ENCODE data around the gene PRR7. TPM values are rescaled to one million over a fixed set of nuclear protein-coding genes. Genes with fewer than 3 reads are reported as not detected.
"Not testable (repeated sequence)": the region's sequence is repeated elsewhere in the genome, so short reads cannot be mapped to it uniquely, and the experiment has no call there.

PRR7 gene
- total RNA-seq, 1 donor from 2014 or later: 30.9 TPM

GRCh38 chr5:177412603-177413233 lies 33.9 kb upstream of the PRR7 start:
- no peak for TF ChIP-seq CTCF (conservative IDR thresholded peaks at IDR 0.05; ENCODE audit: low read depth, low read length)
- H3K4me3 ChIP-seq (ENCODE audit: low read depth, low read length): no peak overlapping the region
- DNase-seq (ENCODE audit: low read depth): no peak

- H3K4me3 ChIP-seq (ENCODE audit: low read depth, low read length): no peak overlapping the region
- DNase-seq (ENCODE audit: low read depth): no peak
- TF ChIP-seq CTCF (conservative IDR thresholded peaks at IDR 0.05; ENCODE audit: low read depth, low read length): no peak
These were observed 32.1 kb upstream of the PRR7 start for GRCh38 chr5:177414481-177414880.

GRCh38 chr5:177417081-177417480 lies 29.5 kb upstream of the PRR7 start:
- not testable (repeated sequence) for DNase-seq (ENCODE audit: low read depth); H3K4me3 ChIP-seq (ENCODE audit: low read depth, low read length)

GRCh38 chr5:177419046-177419445 lies 27.6 kb upstream of the PRR7 start:
- H3K4me3 ChIP-seq (ENCODE audit: low read depth, low read length): no peak overlapping the region
- no peak for TF ChIP-seq CTCF (conservative IDR thresholded peaks at IDR 0.05; ENCODE audit: low read depth, low read length)
- DNase-seq (ENCODE audit: low read depth): no peak

GRCh38 chr5:177420472-177420871 lies 26.1 kb upstream of the PRR7 start:
- not testable (repeated sequence) for DNase-seq (ENCODE audit: low read depth)

GRCh38 chr5:177421062-177421798 lies 25.4 kb upstream of the PRR7 start:
- no peak overlapping the region for H3K4me3 ChIP-seq (ENCODE audit: low read depth, low read length)
- DNase-seq (ENCODE audit: low read depth): no peak
- TF ChIP-seq CTCF (conservative IDR thresholded peaks at IDR 0.05; ENCODE audit: low read depth, low read length): no peak

More at GRCh38 chr5:177420472-177420871, 26.1 kb upstream of the PRR7 start:
- not testable (repeated sequence) for H3K4me3 ChIP-seq (ENCODE audit: low read depth, low read length)

GRCh38 chr5:177423671-177424070 lies 22.9 kb upstream of the PRR7 start:
- TF ChIP-seq CTCF (conservative IDR thresholded peaks at IDR 0.05; ENCODE audit: low read depth, low read length): no peak
- no peak overlapping the region for H3K4me3 ChIP-seq (ENCODE audit: low read depth, low read length)
- no peak for DNase-seq (ENCODE audit: low read depth)

GRCh38 chr5:177425196-177425800 lies 21.3 kb upstream of the PRR7 start:
- H3K4me3 ChIP-seq (ENCODE audit: low read depth, low read length): peak overlapping the region; percentile 52
- TF ChIP-seq CTCF (conservative IDR thresholded peaks at IDR 0.05; ENCODE audit: low read depth, low read length): no peak
- DNase-seq (ENCODE audit: low read depth): no peak

Data from epithelial cell of proximal tubule (primary cell).